Endodermal cell (in vitro differentiated cells): ENCODE measurements around the gene USP17L26. TPM values are rescaled to one million over a fixed set of nuclear protein-coding genes. Genes with fewer than 3 reads are reported as not detected.
"Not testable (repeated sequence)": the region's sequence is repeated elsewhere in the genome, so short reads cannot be mapped to it uniquely, and the experiment has no call there.

Experiments used
- DNase-seq: peaks from one replicate; pipeline ENCODE4 v3.0.0-alpha.2; 2017
- H3K27ac ChIP-seq: 2 replicates; pipeline ENCODE4 v1.5.1; 2013; ENCODE audit warnings: mild to moderate bottlenecking, low read depth, low read length, moderate library complexity
- H3K27me3 ChIP-seq: 2 replicates; pipeline ENCODE4 v1.6.1; 2013; ENCODE audit warnings: mild to moderate bottlenecking, low read length, moderate library complexity; ENCODE audit not compliant: insufficient read depth, control insufficient read depth, poor library complexity, severe bottlenecking
- H3K36me3 ChIP-seq: 2 replicates; pipeline ENCODE4 v1.7.0; 2013; ENCODE audit warnings: mild to moderate bottlenecking, low read length, moderate library complexity; ENCODE audit not compliant: control insufficient read depth, insufficient read depth
- H3K4me1 ChIP-seq: one replicate; pipeline ENCODE4 v1.7.0; 2013; ENCODE audit warnings: low read length; ENCODE audit not compliant: control insufficient read depth, insufficient read depth
- H3K4me3 ChIP-seq: 2 replicates; pipeline ENCODE4 v1.5.1; 2013; ENCODE audit warnings: mild to moderate bottlenecking, low read length, moderate library complexity
- H3K9ac ChIP-seq: 2 replicates; pipeline ENCODE4 v1.6.1; 2013; ENCODE audit warnings: mild to moderate bottlenecking, low read length, moderate library complexity; ENCODE audit not compliant: poor library complexity, severe bottlenecking; ENCODE audit errors: extremely low read depth
- H3K9me3 ChIP-seq: 2 replicates; pipeline ENCODE4 v1.6.1; 2013; ENCODE audit warnings: mild to moderate bottlenecking, low read length, moderate library complexity; ENCODE audit not compliant: control insufficient read depth
- H3K27ac Mint-ChIP-seq: 2 replicates; pipeline ENCODE4 v1.8.0; 2020; ENCODE audit warnings: mixed read lengths
- H3K27me3 Mint-ChIP-seq: 2 replicates; pipeline ENCODE4 v1.8.0; 2021; ENCODE audit warnings: mild to moderate bottlenecking, mixed read lengths; ENCODE audit not compliant: insufficient read depth
- H3K36me3 Mint-ChIP-seq: 2 replicates; pipeline ENCODE4 v1.8.0; 2020; ENCODE audit warnings: low read depth, mixed read lengths
- H3K4me1 Mint-ChIP-seq: 2 replicates; pipeline ENCODE4 v1.8.0; 2020; ENCODE audit warnings: mixed read lengths
- H3K4me3 Mint-ChIP-seq: 2 replicates; pipeline ENCODE4 v1.8.0; 2020; ENCODE audit warnings: mild to moderate bottlenecking, moderate library complexity, mixed read lengths
- H3K9me3 Mint-ChIP-seq: 2 replicates; pipeline ENCODE4 v1.8.0; 2020; ENCODE audit warnings: mild to moderate bottlenecking, mixed read lengths
- WGBS, 2 experiments: methylation state at CpG; one replicate each; pipeline versions ENCODE4 v1.1.5 to v1.1.7; 2013; ENCODE audit warnings: missing lambda C conversion rate in 2 of 2, mixed read lengths in 1 of 2; ENCODE audit not compliant: insufficient coverage in 1 of 2, insufficient read length in 1 of 2; 5-methylcytosine and 5-hydroxymethylcytosine counted together
- total RNA-seq, 2 donors: library from RNA; stranded (reverse); fragmentation: NEBNext Ultra II Directional in 1 of 2; extraction: Animal tissue kit (Norgen Biotek cat#: 25700) in 1 of 2; gene quantifications; 2 replicates in 1 of 2; 3 replicates in 1 of 2; pipeline ENCODE4 v1.2.1, GENCODE V29; 2021

Gene USP17L26
- total RNA-seq, 2 donors from 2014 or later: not detected

- not testable (repeated sequence) for H3K27me3 ChIP-seq, H3K4me3 ChIP-seq, H3K27ac Mint-ChIP-seq, H3K27ac ChIP-seq, H3K4me1 Mint-ChIP-seq, H3K9me3 Mint-ChIP-seq, DNase-seq, H3K36me3 ChIP-seq, H3K9ac ChIP-seq, H3K9me3 ChIP-seq, H3K4me3 Mint-ChIP-seq, H3K36me3 Mint-ChIP-seq, H3K27me3 Mint-ChIP-seq, H3K4me1 ChIP-seq
- no CpG with 5 or more reads among the region's 15 CpGs for WGBS, 2 experiments
Measured at GRCh38 chr4:9348593-9348992, 14.1 kb downstream of the USP17L26 start, which contains the start of gene USP17L28. Gene USP17L28 (plus strand): TSS chr4:9348893. CDS start chr4:9348893, 0 bp downstream.

GRCh38 chr4:9350866-9351265, 16.4 kb downstream of the USP17L26 start:
- not testable (repeated sequence) for H3K9ac ChIP-seq, H3K9me3 Mint-ChIP-seq, H3K36me3 ChIP-seq, DNase-seq, H3K9me3 ChIP-seq, H3K27ac ChIP-seq, H3K27ac Mint-ChIP-seq, H3K27me3 Mint-ChIP-seq, H3K4me1 Mint-ChIP-seq, H3K36me3 Mint-ChIP-seq, H3K4me1 ChIP-seq, H3K4me3 ChIP-seq, H3K27me3 ChIP-seq, H3K4me3 Mint-ChIP-seq
- no CpG with 5 or more reads among the region's 18 CpGs for WGBS, 2 experiments

GRCh38 chr4:9353338-9353737, 18.9 kb downstream of the USP17L26 start, which contains the start of gene USP17L29:
Gene USP17L29 (plus strand): TSS chr4:9353638. CDS start chr4:9353638, 0 bp downstream.
- not testable (repeated sequence) for H3K36me3 Mint-ChIP-seq, H3K4me3 Mint-ChIP-seq, H3K27me3 ChIP-seq, H3K9me3 ChIP-seq, H3K27ac Mint-ChIP-seq, H3K36me3 ChIP-seq, H3K4me1 Mint-ChIP-seq, DNase-seq, H3K27me3 Mint-ChIP-seq, H3K4me3 ChIP-seq, H3K27ac ChIP-seq, H3K4me1 ChIP-seq, H3K9me3 Mint-ChIP-seq, H3K9ac ChIP-seq
- no CpG with 5 or more reads among the region's 15 CpGs for WGBS, 2 experiments

- H3K9me3 Mint-ChIP-seq, H3K9ac ChIP-seq, H3K27me3 Mint-ChIP-seq, H3K36me3 Mint-ChIP-seq, H3K36me3 ChIP-seq, H3K4me1 Mint-ChIP-seq, H3K27me3 ChIP-seq, H3K4me1 ChIP-seq, DNase-seq, H3K4me3 ChIP-seq, H3K9me3 ChIP-seq, H3K4me3 Mint-ChIP-seq, H3K27ac Mint-ChIP-seq, H3K27ac ChIP-seq: not testable (repeated sequence)
- no CpG with 5 or more reads among the region's 15 CpGs for WGBS, 2 experiments
Measured at GRCh38 chr4:9362829-9363228, 28.4 kb downstream of the USP17L26 start, which contains the start of gene USP17L30. Gene USP17L30 (plus strand): TSS chr4:9363129. CDS start chr4:9363129, 0 bp downstream.

GRCh38 chr4:9379881-9380280, 45.4 kb downstream of the USP17L26 start:
- not testable (repeated sequence) for H3K9ac ChIP-seq, DNase-seq, H3K9me3 ChIP-seq, H3K27ac ChIP-seq, H3K27me3 Mint-ChIP-seq, H3K27ac Mint-ChIP-seq, H3K36me3 Mint-ChIP-seq, H3K36me3 ChIP-seq, H3K4me3 ChIP-seq, H3K4me1 Mint-ChIP-seq, H3K4me3 Mint-ChIP-seq, H3K27me3 ChIP-seq, H3K4me1 ChIP-seq
- H3K9me3 Mint-ChIP-seq: peaks cover 22% of the 10 kb centered on the region
- 58% methylated on average over 1 of the region's 1 CpG; no CpG with 5 or more reads in 1 of the 2 experiments for WGBS, 2 experiments
